Pulmonary artery endothelial cell (primary cell): Measurements from ENCODE around the gene MKX. TPM values are rescaled to one million over a fixed set of nuclear protein-coding genes. Genes with fewer than 3 reads are reported as not detected.
A peak's percentile ranks its signal among the peaks of the same experiment; 100 is the strongest.

Experiments used
- DNase-seq: peaks from one replicate; pipeline ENCODE4 v3.0.0-alpha.2; 2011; ENCODE audit warnings: low read depth, low spot score
- total RNA-seq: library from RNA; depleted of rRNA; stranded (reverse); fragments of >200 nt; gene quantifications from 2 replicates; pipeline ENCODE4 v1.2.3, GENCODE V29; 2014

Gene MKX
- total RNA-seq, 1 donor from 2014 or later: not detected

DNA sequence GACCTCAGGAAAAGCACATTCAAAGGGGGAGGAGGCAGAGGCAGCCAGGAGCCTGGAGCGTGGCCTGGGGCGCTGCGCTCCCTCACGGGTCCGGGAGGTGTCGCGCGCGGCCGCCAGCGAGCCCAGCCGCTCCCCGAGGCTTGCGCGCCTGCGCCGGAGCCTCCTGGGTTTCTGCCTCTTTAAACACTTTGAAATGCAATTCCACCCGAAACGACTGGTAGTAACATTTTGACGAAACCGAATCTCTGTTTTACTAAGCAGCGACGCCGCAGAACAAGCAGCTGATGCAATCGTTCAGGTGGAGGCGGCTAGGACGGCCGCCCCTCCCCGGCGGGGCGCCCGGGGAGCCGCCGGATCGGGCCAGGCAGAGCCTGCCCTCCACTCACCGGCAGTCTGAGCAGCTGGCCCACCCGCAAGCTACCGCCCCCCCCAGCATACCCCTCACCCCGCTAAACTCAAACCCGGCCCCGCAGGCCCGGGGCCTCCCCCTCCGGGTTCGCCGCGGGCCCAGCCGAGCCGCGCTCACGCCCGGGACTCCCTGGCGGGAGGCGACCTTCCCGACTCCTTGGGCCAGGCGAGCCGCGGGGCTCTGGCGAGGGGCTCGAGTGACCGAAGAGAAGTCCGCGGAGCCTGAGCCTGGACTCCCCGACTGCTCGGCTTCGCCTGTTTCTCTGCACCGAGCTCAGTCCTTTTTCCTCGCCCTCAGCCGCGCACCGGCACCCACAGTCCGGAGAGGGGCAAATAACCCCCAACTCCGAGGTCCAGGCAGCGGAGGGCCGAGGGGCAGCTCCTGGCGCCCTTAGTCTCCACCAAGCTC is 3.2 kb downstream of the MKX start:
- DNase-seq: peak; percentile 24

DNA sequence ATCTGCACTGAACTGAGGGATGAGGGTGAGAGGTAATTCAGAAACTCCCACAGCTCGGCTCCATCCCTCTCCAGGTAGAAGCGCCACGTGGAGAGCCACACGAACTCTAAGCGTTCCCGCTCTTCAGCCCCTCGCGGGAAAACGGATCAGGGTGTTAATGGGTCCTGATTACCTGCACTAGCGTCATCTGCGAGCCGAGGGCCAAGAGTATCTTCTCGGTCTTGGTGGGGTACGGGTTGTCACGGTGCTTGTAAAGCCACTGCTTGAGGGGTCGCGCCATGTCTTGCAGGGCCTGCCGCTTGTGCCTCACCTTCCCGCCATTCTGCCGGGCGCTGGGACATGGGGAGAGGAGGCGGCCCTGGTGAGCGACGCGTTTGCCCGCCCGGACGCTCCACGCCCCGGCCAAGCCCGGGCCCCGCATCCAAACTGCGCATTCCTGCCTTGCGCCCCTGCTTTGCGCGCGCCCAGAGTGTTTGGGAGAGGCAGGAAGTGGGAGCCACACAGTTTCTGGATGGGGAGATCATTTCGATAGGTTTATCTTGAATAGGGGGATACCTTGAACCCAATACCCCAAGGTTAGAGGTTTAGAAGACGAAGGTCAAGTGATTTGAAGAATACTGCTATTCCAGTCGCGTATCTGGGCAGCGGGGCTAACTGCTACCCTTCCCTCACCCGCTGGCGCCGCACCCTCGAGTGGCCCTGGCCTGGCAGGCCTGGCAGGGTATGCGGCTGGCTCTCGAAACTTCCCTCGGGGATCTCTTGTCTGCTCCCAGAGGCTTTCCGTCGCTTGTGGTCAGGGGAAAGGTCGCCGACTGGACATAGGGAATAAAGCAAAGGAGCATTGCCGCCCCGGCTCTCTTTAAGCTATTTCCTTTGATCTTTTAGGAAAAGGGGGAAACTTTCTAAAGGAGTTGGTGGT is 4.2 kb downstream of the MKX start:
- DNase-seq: no peak

- no peak for DNase-seq
These were observed 9.2 kb downstream of the MKX start for GRCh38 chr10:27736396-27736795.

GRCh38 chr10:27730041-27730440 is 15.6 kb downstream of the MKX start:
- DNase-seq: no peak

GRCh38 chr10:27728338-27728737 is 17.3 kb downstream of the MKX start:
- DNase-seq: no peak

- no peak for DNase-seq
These were observed 21.3 kb downstream of the MKX start for GRCh38 chr10:27724287-27724686.

DNA sequence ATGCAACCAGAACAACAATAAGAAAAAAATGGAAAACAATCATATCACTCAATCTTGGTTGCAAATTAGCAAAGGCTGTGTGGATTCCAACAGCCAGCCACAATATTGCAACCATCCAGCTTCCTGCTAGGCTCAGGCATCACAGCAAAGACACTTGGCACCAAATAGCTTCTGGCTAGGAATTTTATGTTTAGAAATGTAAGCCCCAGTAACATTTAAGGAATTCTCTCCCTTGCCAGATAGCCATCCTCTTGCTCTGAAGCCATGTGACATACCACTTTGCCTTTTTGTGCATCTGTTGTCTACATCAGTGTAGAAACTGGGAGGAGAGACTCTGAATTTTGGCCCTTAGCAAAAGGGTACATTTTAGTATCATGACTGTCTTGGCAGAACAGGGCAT is 22.2 kb downstream of the MKX start:
- no peak for DNase-seq

GRCh38 chr10:27720529-27720928 is 25.1 kb downstream of the MKX start:
- no peak for DNase-seq

- DNase-seq: no peak
These were observed 26.6 kb downstream of the MKX start for GRCh38 chr10:27719052-27719451.

DNA sequence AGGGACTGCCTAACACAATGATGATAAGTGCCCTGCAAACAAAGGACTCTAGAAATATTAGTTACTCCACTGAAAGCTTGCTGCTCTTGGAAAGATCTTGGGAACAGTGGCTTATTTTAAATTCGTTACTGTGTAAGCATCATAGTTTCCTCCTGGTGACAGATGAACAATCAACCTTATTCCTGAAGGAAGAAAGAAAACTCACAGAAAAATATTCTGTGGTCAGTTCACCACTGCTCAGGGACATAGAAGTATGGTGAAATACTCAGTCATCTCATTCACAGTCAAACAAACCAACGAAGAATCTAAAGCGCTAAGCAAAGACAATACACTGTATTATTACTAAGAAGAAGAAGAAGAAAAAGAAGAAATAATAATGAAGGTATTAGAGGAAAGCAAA is 27.8 kb downstream of the MKX start:
- no peak for DNase-seq

- no peak for DNase-seq
These were observed 28.4 kb downstream of the MKX start for GRCh38 chr10:27717224-27717623.

DNA sequence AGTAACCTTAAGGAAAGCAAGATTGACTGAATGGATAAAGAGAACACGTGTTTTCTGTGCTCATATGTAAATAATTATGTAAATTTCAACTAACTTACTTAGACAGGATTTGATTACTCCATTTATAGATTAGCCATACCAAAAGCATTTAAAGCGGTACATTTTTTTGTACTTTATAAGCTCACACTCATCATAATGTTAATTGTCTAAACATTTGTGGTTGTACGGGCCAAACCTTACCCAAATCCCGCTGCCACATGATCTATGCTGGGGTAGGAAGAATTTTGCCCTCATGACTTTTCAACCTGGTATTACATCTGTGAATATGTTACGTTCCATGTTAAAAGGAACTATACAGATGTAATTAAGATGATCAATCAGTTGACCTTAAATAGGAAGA is 29.1 kb downstream of the MKX start:
- DNase-seq: no peak

DNA sequence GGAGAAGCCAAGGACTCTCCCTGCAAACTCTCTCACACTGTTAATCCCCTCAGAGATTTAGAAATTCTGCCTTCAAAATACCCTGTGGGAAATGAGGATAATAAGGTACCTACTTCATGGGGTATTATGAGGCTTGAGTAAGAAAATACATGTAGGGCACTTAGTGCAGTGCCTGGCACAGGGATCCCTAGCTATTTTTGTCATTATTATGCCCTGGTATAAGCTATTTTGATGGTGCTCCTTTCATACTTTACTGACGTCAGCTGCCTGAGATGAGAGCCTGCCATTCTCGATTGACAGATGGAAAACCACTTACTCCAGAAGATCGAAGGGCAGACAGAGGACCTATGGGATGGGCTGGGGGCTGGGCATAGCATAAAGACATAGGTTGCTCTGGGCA is 30.1 kb downstream of the MKX start:
- no peak for DNase-seq

GRCh38 chr10:27714349-27714748 is 31.3 kb downstream of the MKX start:
- no peak for DNase-seq

DNA sequence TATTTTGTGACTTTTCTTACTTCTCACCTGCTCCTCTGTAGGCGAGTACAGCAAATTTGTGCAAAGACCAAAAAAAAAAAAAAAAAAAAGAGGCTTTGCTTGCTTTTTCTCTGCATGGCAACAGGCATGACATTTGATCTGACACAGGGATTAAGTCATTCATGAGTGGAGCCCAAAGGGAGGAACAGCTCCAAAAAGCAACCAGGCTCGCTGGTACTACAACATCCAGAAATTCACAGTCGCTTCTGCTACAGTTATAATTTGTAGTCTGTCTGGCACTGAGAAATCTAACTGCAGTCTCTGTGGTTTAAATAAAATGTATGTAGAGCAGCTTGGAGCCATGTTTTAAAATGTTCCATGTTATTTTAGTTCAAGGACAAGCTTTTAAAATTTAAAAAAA is 31.7 kb downstream of the MKX start:
- DNase-seq: no peak

- no peak for DNase-seq
These were observed 35.6 kb downstream of the MKX start for GRCh38 chr10:27710014-27710413.

GRCh38 chr10:27709304-27709703 is 36.3 kb downstream of the MKX start:
- no peak for DNase-seq

- DNase-seq: no peak
These were observed 43.6 kb downstream of the MKX start for GRCh38 chr10:27701938-27702537.

GRCh38 chr10:27699776-27700175 is 45.8 kb downstream of the MKX start:
- DNase-seq: no peak

DNA sequence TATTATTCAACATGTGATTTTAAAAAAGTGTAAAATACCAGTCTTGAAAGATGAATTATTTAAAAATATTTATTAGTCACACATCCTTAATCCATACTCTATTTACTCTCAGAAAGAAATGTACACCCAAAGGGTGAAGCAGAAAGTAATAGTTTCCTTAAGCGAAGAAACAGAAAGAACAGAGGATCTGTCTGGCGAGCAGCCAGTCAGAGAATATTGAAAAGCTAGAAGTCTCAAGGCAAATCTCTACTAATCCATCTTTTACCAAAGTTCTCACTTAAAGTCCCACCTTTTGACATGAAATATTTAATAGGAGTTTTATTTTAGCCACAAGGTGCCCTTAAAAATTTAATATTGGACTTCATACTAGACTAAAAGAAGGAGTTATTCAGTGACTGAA is 46.7 kb downstream of the MKX start:
- DNase-seq: no peak

DNA sequence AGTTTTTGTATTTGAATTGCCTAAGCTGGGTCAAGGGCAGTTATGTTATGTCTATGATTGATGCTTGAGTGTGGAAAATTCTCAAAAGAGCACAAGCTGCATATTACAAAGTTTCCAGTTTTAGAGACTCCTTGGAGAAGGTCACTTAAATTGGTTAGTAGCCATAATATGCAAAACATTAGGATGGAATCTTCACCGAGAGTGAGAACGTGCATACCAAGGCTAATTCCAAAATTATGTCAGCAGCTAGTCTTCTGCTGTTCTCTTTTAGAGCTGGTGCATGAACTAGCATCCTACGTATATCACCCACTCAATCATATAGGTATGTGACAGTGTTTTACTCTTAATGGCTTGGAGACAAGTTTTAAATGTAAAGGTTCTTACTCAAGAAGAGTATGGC is 49.2 kb downstream of the MKX start:
- DNase-seq: no peak

- DNase-seq: no peak
These were observed 49.9 kb downstream of the MKX start for GRCh38 chr10:27695706-27696105.
